Endothelial cell of umbilical vein (primary cell): Measurements from ENCODE around the gene GALNT1. TPM values are rescaled to one million over a fixed set of nuclear protein-coding genes. Genes with fewer than 3 reads are reported as not detected.
A peak's percentile ranks its signal among the peaks of the same experiment; 100 is the strongest.

Experiments used
- BruUV-seq: library from RNA; stranded (reverse); fragments of 400-500 nt; replicated peaks from 2 replicates; lab custom pipeline; 2021; lab: Mats Ljungman, UMichigan
- CTCF ChIA-PET: fragments of 300-600, 350-600 bp; sonication (Branson Sonifier 250); formaldehyde crosslinking; loops from one replicate; lab custom pipeline; 2021; ENCODE audit warnings: antibody characterized with exemption, inconsistent platforms; lab: Charles Lee
- POLR2A ChIA-PET: fragments of 300-600, 350-600 bp; sonication (Branson Sonifier 250); formaldehyde crosslinking; loops from one replicate; lab custom pipeline; 2021; ENCODE audit warnings: antibody characterized with exemption, inconsistent platforms; lab: Charles Lee
- DNase-seq: peaks from one replicate; pipeline ENCODE4 v3.0.0-alpha.2; 2011; ENCODE audit warnings: low read depth, low spot score
- FAIRE-seq: peaks from 2 replicates; lab custom pipeline; 2011; peaks lifted over from hg19 to GRCh38; lab: Jason Lieb, UNC
- H2AFZ ChIP-seq: 2 replicates; pipeline ENCODE4 v1.6.0; 2012; ENCODE audit warnings: low read depth, low read length, control low read depth, inconsistent platforms
- H3K27ac ChIP-seq: 2 replicates; pipeline ENCODE4 v1.5.1; 2011; ENCODE audit warnings: low read depth, mild to moderate bottlenecking, control low read depth, low read length, moderate library complexity; ENCODE audit not compliant: insufficient read depth
- H3K27me3 ChIP-seq, 2 experiments: 2 replicates each; pipeline versions ENCODE4 v1.6.0 to v1.6.1; 2011; ENCODE audit warnings: low read length in 2 of 2, mixed read lengths in 1 of 2; ENCODE audit not compliant: control insufficient read depth in 2 of 2, insufficient read depth in 2 of 2
- H3K36me3 ChIP-seq, 2 experiments: 2 replicates in 1 of 2; 3 replicates in 1 of 2; pipeline ENCODE4 v1.5.1; 2011; ENCODE audit warnings: low read length in 2 of 2, mild to moderate bottlenecking in 1 of 2, moderate library complexity in 1 of 2; ENCODE audit not compliant: control insufficient read depth in 2 of 2, insufficient read depth in 2 of 2; ENCODE audit errors: extremely low read depth in 1 of 2
- H3K4me1 ChIP-seq: 3 replicates; pipeline ENCODE4 v1.5.1; 2011; ENCODE audit warnings: mild to moderate bottlenecking, low read length; ENCODE audit not compliant: control insufficient read depth, insufficient read depth; ENCODE audit errors: extremely low read depth
- H3K4me2 ChIP-seq: 2 replicates; pipeline ENCODE4 v1.6.1; 2011; ENCODE audit warnings: low read length, control low read depth, mixed read lengths; ENCODE audit not compliant: insufficient read depth
- H3K4me3 ChIP-seq, 3 experiments: fragments of 200-600 bp in 1 of 3; sonication (generic), shearing (Covaris generic) in 1 of 3; replicated peaks in 1 of 3; 2 replicates each; pipeline ENCODE4 v1.5.1; 2011 to 2016; ENCODE audit warnings: control low read depth in 3 of 3, low read length in 3 of 3, mild to moderate bottlenecking in 2 of 3, inconsistent platforms in 1 of 3, low read depth in 1 of 3, moderate library complexity in 1 of 3; ENCODE audit not compliant: insufficient read depth in 1 of 3
- H3K79me2 ChIP-seq: 2 replicates; pipeline ENCODE4 v1.6.0; 2012; ENCODE audit warnings: low read length, inconsistent platforms; ENCODE audit not compliant: control insufficient read depth, insufficient read depth
- H3K9ac ChIP-seq: replicated peaks from 2 replicates; pipeline ENCODE3; 2011; ENCODE audit warnings: low read length, control low read depth; ENCODE audit not compliant: insufficient read depth; ENCODE audit errors: extremely low read depth
- H3K9me1 ChIP-seq: replicated peaks from 3 replicates; pipeline ENCODE4 v1.6.0; 2011; ENCODE audit warnings: mild to moderate bottlenecking, low read length; ENCODE audit not compliant: control insufficient read depth, insufficient read depth; ENCODE audit errors: extremely low read depth
- H3K9me3 ChIP-seq: replicated peaks from 2 replicates; pipeline ENCODE4 v1.5.1; 2012; ENCODE audit warnings: low read length, inconsistent platforms; ENCODE audit not compliant: control insufficient read depth, insufficient read depth
- H4K20me1 ChIP-seq: replicated peaks from 2 replicates; pipeline ENCODE3; 2011; ENCODE audit warnings: mild to moderate bottlenecking, low read length; ENCODE audit not compliant: control insufficient read depth, insufficient read depth; ENCODE audit errors: extremely low read depth
- EZH2 ChIP-seq: IDR thresholded peaks from 2 replicates; pipeline ENCODE4 v1.6.1; 2012; ENCODE audit warnings: borderline replicate concordance, low read depth, mild to moderate bottlenecking, moderate library complexity, low read length, inconsistent platforms; ENCODE audit not compliant: severe bottlenecking
- FOS ChIP-seq: IDR thresholded peaks from 2 replicates; pipeline ENCODE4 v1.6.1; 2011; ENCODE audit warnings: mild to moderate bottlenecking, low read length, moderate library complexity, borderline replicate concordance; ENCODE audit not compliant: insufficient read depth
- GATA2 ChIP-seq: IDR thresholded peaks from 2 replicates; pipeline ENCODE4 v1.7.0; 2011; ENCODE audit warnings: low read depth, mild to moderate bottlenecking, moderate library complexity, mixed read lengths, low read length; ENCODE audit not compliant: insufficient read length, insufficient read depth
- JUN ChIP-seq: IDR thresholded peaks from 2 replicates; pipeline ENCODE4 v1.6.1; 2011; ENCODE audit warnings: borderline replicate concordance, low read depth; ENCODE audit not compliant: insufficient read length, insufficient read depth
- MYC ChIP-seq: IDR thresholded peaks from one replicate; pipeline ENCODE4 v1.6.1; 2011; ENCODE audit warnings: mild to moderate bottlenecking, low read depth, low read length
- POLR2A ChIP-seq: IDR thresholded peaks from 2 replicates; pipeline ENCODE4 v1.6.1; 2012; ENCODE audit warnings: low read depth, mild to moderate bottlenecking, control low read depth, low read length
- POLR2AphosphoS5 ChIP-seq: IDR thresholded peaks from 2 replicates; pipeline ENCODE4 v1.6.1; 2012; ENCODE audit warnings: low read depth, mild to moderate bottlenecking, control low read depth, low read length, moderate library complexity; ENCODE audit not compliant: insufficient read depth
- dilution Hi-C: fragments of 300-500 bp; cut with MboI; formaldehyde crosslinking; loops from one replicate; pipeline ENCODE4 v1.15.0; 2019; ENCODE audit warnings: low sequenced_read_pairs; ENCODE audit not compliant: extremely low pct_ligation_motif_present
- intact Hi-C: fragments of 100-400 bp; cut with micrococcal nuclease; formaldehyde crosslinking; loops from one replicate; pipeline ENCODE4 v1.10.0; 2022
- polyA plus RNA-seq, 4 experiments: library from polyadenylated mRNA; depleted of rRNA in 3 of 4; stranded (reverse) in 3 of 4; unstranded in 1 of 4; fragments of >200 nt; gene quantifications; 2 replicates each; pipeline versions ENCODE4 v1.2.1 to v1.2.3, GENCODE V29; 2011 to 2012; ENCODE audit warnings: missing spikeins in 1 of 4
- total RNA-seq: library from RNA; stranded (reverse); gene quantifications from 2 replicates; pipeline ENCODE4 v1.2.3, GENCODE V29; 2021
- TF ChIP-seq, protein P1 (sequence below): IDR thresholded peaks from 2 replicates; pipeline ENCODE4 v1.6.1; 2011; ENCODE audit not compliant: insufficient read depth, insufficient read length
- TF ChIP-seq, protein P2 (sequence below), 2 donors: IDR thresholded peaks; 1 replicate in 1 of 2; 2 replicates in 1 of 2; pipeline ENCODE4 v1.5.1; 2011; ENCODE audit warnings: low read length in 2 of 2, mild to moderate bottlenecking in 2 of 2, moderate library complexity in 2 of 2, control low read depth in 1 of 2, inconsistent platforms in 1 of 2, low read depth in 1 of 2; ENCODE audit not compliant: insufficient read depth in 1 of 2; ENCODE audit errors: extremely low read depth in 1 of 2

GALNT1 gene
- total and polyA plus RNA-seq, 2 donors (not counting 3 experiments of a cell fraction or from before 2014, with no cell fraction given) = 89.9 to 360 TPM

DNA sequence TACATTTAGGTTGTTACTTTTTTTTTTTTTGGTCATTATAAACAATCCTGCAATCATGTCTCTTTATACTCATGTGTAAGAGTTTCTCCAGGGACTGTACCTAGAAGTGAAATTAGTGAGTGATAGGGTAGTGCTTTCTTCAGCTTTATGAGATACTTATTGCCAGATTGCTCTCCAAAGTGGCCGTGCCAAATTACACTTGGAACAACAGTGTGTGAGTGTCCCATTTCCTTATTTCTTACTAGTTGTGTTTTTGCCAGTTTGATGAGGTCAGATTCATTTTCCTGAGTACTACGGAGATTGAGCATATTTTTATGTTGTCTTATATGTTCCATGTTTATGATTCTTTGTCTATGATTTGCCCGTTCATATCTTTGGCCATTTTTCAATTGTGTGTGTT is 39.2 kb downstream of the GALNT1 start:
- Histone ChIP-seq H3K4me3 (no peak overlapping the region), H3K9me1 (no peaks in the 10 kb centered on the region), H3K27ac (peak overlapping the region; percentile 68), H3K4me2 (peak overlapping the region; percentile 74), H3K9me3 (no peaks in the 10 kb centered on the region), H3K27me3 (no peaks in the 10 kb centered on the region), H3K9ac (no peak overlapping the region), H4K20me1 (peaks cover 10% of the 10 kb centered on the region), H3K79me2 (peaks cover 93% of the 10 kb centered on the region), H2AFZ (no peak overlapping the region), H3K4me1 (peaks cover 61% of the 10 kb centered on the region), H3K36me3 (no peaks in the 10 kb centered on the region)
- CTCF ChIA-PET = interaction anchor here (1.9 kb wide), 1 partner anchor 15 kb away, joined by 4 read pairs; no protein-coding TSS in a partner anchor
- TF ChIP-seq POLR2AphosphoS5 = no peak
- TF ChIP-seq, protein P1, sequence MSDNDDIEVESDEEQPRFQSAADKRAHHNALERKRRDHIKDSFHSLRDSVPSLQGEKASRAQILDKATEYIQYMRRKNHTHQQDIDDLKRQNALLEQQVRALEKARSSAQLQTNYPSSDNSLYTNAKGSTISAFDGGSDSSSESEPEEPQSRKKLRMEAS = no peak
- TF ChIP-seq MYC = no peak
- no peak for TF ChIP-seq EZH2
- TF ChIP-seq, protein P2, sequence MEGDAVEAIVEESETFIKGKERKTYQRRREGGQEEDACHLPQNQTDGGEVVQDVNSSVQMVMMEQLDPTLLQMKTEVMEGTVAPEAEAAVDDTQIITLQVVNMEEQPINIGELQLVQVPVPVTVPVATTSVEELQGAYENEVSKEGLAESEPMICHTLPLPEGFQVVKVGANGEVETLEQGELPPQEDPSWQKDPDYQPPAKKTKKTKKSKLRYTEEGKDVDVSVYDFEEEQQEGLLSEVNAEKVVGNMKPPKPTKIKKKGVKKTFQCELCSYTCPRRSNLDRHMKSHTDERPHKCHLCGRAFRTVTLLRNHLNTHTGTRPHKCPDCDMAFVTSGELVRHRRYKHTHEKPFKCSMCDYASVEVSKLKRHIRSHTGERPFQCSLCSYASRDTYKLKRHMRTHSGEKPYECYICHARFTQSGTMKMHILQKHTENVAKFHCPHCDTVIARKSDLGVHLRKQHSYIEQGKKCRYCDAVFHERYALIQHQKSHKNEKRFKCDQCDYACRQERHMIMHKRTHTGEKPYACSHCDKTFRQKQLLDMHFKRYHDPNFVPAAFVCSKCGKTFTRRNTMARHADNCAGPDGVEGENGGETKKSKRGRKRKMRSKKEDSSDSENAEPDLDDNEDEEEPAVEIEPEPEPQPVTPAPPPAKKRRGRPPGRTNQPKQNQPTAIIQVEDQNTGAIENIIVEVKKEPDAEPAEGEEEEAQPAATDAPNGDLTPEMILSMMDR (IDR thresholded peaks at IDR 0.05; ENCODE audit: extremely low read depth in 1 of 2, insufficient read depth in 1 of 2, low read depth in 1 of 2, low read length in 2 of 2) = no peak
- no peak for TF ChIP-seq JUN
- TF ChIP-seq FOS = no peak
- TF ChIP-seq POLR2A = no peak
- TF ChIP-seq GATA2 = no peak
- no TSS peak for BruUV-seq
- POLR2A ChIA-PET = no interaction called here
- DNase-seq = peak; percentile 90
- dilution Hi-C loops (no loop called here), intact Hi-C loops (no loop called here)
- peak; percentile 57 for FAIRE-seq
